OCI-LY1 (cell line): ENCODE measurements around the gene SUCNR1.

ENCODE experiments used
- CTCF ChIP-seq: fragments of 200-600 bp; sonication (generic), shearing (Covaris generic); IDR thresholded peaks from 2 replicates; pipeline ENCODE4 v1.5.1; 2017; ENCODE audit warnings: mild to moderate bottlenecking, antibody characterized with exemption, low read length, moderate library complexity, mixed read lengths
- EZH2 ChIP-seq: fragments of 200-600 bp; sonication (generic), shearing (Covaris generic); IDR thresholded peaks from 2 replicates; pipeline ENCODE4 v1.8.0; 2017; ENCODE audit warnings: borderline replicate concordance, mixed run types, mild to moderate bottlenecking, antibody characterized with exemption, low read length, moderate library complexity, mixed read lengths

DNA sequence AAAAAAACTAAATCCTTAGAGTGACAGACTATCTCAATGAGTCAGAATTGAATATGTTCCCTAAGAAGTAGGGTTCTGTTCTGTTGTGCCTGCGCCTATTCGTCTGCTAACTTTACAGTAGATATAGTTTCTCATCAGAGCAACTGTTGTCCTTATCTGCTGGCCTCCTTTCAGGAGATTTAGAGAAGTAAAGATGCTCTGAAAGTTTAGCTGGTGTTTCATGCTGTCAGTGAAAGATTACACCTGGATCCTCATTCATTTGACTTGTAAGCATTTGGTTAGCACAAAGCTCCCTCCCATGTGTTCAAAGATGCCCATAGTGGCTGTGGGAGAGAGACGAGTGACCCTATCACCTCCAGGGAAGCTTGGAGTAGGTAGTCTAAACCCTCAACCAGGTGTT lies 35.0 kb downstream of the SUCNR1 start:
- TF ChIP-seq CTCF (no peak), EZH2 (no peak)
